WTC11 (cell line): ENCODE data around the gene CILP2. TPM values are rescaled to one million over a fixed set of nuclear protein-coding genes. Genes with fewer than 3 reads are reported as not detected.

Source experiments
- ATAC-seq: fragments of 200-7000 bp; cut with Tn5 transposase; 2 replicates; pipeline ENCODE4 v1.10.0; 2021; ENCODE audit warnings: mild to moderate bottlenecking, moderate library complexity
- Bru-seq: library from RNA; stranded (reverse); fragments of 400-500 nt; gene quantifications from one replicate; lab custom pipeline; 2021; lab: Mats Ljungman, UMichigan
- CTCF ChIA-PET: fragments of 300-600 bp; sonication (Branson Sonifier 250); formaldehyde crosslinking; loops from one replicate; lab custom pipeline; 2021; ENCODE audit warnings: antibody characterized with exemption; lab: Charles Lee
- POLR2A ChIA-PET: fragments of 350-600 bp; sonication (Branson Sonifier 250); formaldehyde crosslinking; loops from one replicate; lab custom pipeline; 2021; ENCODE audit warnings: antibody characterized with exemption; lab: Charles Lee
- DNase-seq: peaks from one replicate; pipeline ENCODE4 v3.0.0; 2021; ENCODE audit warnings: low spot score
- H3K27ac Mint-ChIP-seq: 2 replicates; pipeline ENCODE4 v1.8.0; 2021; ENCODE audit warnings: mixed read lengths
- H3K27me3 Mint-ChIP-seq: 2 replicates; pipeline ENCODE4 v1.8.0; 2021; ENCODE audit warnings: low read depth, mild to moderate bottlenecking, moderate library complexity, mixed read lengths
- H3K36me3 Mint-ChIP-seq: 2 replicates; pipeline ENCODE4 v1.8.0; 2021; ENCODE audit warnings: mixed read lengths
- H3K4me1 Mint-ChIP-seq: 2 replicates; pipeline ENCODE4 v1.8.0; 2022; ENCODE audit warnings: mixed read lengths
- H3K4me3 Mint-ChIP-seq: 2 replicates; pipeline ENCODE4 v1.8.0; 2021; ENCODE audit warnings: mild to moderate bottlenecking, moderate library complexity, mixed read lengths
- H3K9me3 Mint-ChIP-seq: 2 replicates; pipeline ENCODE4 v1.8.0; 2021; ENCODE audit warnings: mixed read lengths
- ELF4 ChIP-seq: sonication (generic); formaldehyde crosslinking; IDR thresholded peaks from 2 replicates; pipeline ENCODE4 v1.8.1; 2022; ENCODE audit warnings: low read depth, mild to moderate bottlenecking, moderate library complexity, missing genetic modification reagents
- EMX1 ChIP-seq: fragments of 250-450 bp; sonication (Bioruptor Pico); IDR thresholded peaks from 2 replicates; pipeline ENCODE4 v1.8.0; 2021; ENCODE audit warnings: mild to moderate bottlenecking
- ETV6 ChIP-seq: sonication (generic); formaldehyde crosslinking; IDR thresholded peaks from 2 replicates; pipeline ENCODE4 v1.8.1; 2022; ENCODE audit warnings: mild to moderate bottlenecking, missing genetic modification reagents
- HMGA2 ChIP-seq: fragments of 250-450 bp; sonication (Bioruptor Pico); IDR thresholded peaks from 2 replicates; pipeline ENCODE4 v1.4.0; 2021; ENCODE audit warnings: mild to moderate bottlenecking, moderate library complexity
- MYBL2 ChIP-seq: sonication (generic); formaldehyde crosslinking; IDR thresholded peaks from 2 replicates; pipeline ENCODE4 v1.8.1; 2023; ENCODE audit warnings: mild to moderate bottlenecking, moderate library complexity, missing genetic modification reagents
- OVOL2 ChIP-seq: fragments of 250-450 bp; sonication (Bioruptor Pico); IDR thresholded peaks from 2 replicates; pipeline ENCODE4 v1.9.0; 2021; ENCODE audit warnings: mild to moderate bottlenecking, borderline replicate concordance
- SMAD4 ChIP-seq: sonication (generic); formaldehyde crosslinking; IDR thresholded peaks from 2 replicates; pipeline ENCODE4 v1.8.0; 2022; ENCODE audit warnings: mild to moderate bottlenecking, missing genetic modification reagents
- SP1 ChIP-seq: sonication (generic); formaldehyde crosslinking; conservative IDR thresholded peaks from 2 replicates; pipeline ENCODE4 v1.8.1; 2022; ENCODE audit warnings: missing genetic modification reagents
- ZNF232 ChIP-seq: sonication (generic); formaldehyde crosslinking; IDR thresholded peaks from 2 replicates; pipeline ENCODE4 v1.8.0; 2022; ENCODE audit warnings: mild to moderate bottlenecking, missing genetic modification reagents
- ZNF423 ChIP-seq: fragments of 250-450 bp; sonication (Bioruptor Pico); IDR thresholded peaks from 2 replicates; pipeline ENCODE4 v2.1.2; 2022; ENCODE audit warnings: mild to moderate bottlenecking, moderate library complexity
- long read RNA-seq, 3 experiments: library from RNA in 1 of 3; library from capped mRNA in 1 of 3; library from polyadenylated mRNA in 1 of 3; unstranded in 2 of 3; stranded (forward) in 1 of 3; transcript quantifications; one replicate each; pipeline ENCODE4 v2.0.0, GENCODE V29; 2021
- total RNA-seq: library from RNA; stranded (reverse); gene quantifications from 3 replicates; pipeline ENCODE4 v1.2.3, GENCODE V29; 2021
- TF ChIP-seq, protein P1 (sequence below): fragments of 250-450 bp; sonication (Bioruptor Pico); IDR thresholded peaks from 2 replicates; pipeline ENCODE4 v1.9.0; 2021; ENCODE audit warnings: mild to moderate bottlenecking, borderline replicate concordance
- TF ChIP-seq, protein P2 (sequence below): sonication (generic); formaldehyde crosslinking; IDR thresholded peaks from 2 replicates; pipeline ENCODE4 v1.8.1; 2023; ENCODE audit warnings: mild to moderate bottlenecking, missing genetic modification reagents
- TF ChIP-seq, protein P3 (sequence below): sonication (generic); formaldehyde crosslinking; IDR thresholded peaks from 2 replicates; pipeline ENCODE4 v1.8.0; 2022; ENCODE audit warnings: mild to moderate bottlenecking, missing genetic modification reagents
- TF ChIP-seq, protein P4 (sequence below): sonication (generic); formaldehyde crosslinking; IDR thresholded peaks from 2 replicates; pipeline ENCODE4 v1.8.0; 2023; ENCODE audit warnings: missing genetic modification reagents, mild to moderate bottlenecking, borderline replicate concordance
- TF ChIP-seq, protein P5 (sequence below): sonication (generic); formaldehyde crosslinking; IDR thresholded peaks from 2 replicates; pipeline ENCODE4 v1.8.0; 2022; ENCODE audit warnings: mild to moderate bottlenecking, missing genetic modification reagents
- TF ChIP-seq, protein P6 (sequence below): fragments of 200-600 bp; IDR thresholded peaks from 2 replicates; pipeline ENCODE4 v1.8.0; 2022; ENCODE audit warnings: antibody characterized with exemption

The CILP2 gene, protein sequence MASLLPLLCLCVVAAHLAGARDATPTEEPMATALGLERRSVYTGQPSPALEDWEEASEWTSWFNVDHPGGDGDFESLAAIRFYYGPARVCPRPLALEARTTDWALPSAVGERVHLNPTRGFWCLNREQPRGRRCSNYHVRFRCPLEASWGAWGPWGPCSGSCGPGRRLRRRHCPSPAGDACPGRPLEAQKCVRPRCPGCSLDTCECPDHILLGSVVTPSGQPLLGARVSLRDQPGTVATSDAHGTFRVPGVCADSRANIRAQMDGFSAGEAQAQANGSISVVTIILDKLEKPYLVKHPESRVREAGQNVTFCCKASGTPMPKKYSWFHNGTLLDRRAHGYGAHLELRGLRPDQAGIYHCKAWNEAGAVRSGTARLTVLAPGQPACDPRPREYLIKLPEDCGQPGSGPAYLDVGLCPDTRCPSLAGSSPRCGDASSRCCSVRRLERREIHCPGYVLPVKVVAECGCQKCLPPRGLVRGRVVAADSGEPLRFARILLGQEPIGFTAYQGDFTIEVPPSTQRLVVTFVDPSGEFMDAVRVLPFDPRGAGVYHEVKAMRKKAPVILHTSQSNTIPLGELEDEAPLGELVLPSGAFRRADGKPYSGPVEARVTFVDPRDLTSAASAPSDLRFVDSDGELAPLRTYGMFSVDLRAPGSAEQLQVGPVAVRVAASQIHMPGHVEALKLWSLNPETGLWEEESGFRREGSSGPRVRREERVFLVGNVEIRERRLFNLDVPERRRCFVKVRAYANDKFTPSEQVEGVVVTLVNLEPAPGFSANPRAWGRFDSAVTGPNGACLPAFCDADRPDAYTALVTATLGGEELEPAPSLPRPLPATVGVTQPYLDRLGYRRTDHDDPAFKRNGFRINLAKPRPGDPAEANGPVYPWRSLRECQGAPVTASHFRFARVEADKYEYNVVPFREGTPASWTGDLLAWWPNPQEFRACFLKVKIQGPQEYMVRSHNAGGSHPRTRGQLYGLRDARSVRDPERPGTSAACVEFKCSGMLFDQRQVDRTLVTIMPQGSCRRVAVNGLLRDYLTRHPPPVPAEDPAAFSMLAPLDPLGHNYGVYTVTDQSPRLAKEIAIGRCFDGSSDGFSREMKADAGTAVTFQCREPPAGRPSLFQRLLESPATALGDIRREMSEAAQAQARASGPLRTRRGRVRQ
- total RNA-seq: 7.9 to 10.6 TPM (median 10.1 TPM) in 3 replicates
- percentile 33 among the genes with signal in this experiment for Bru-seq, nascent RNA
- long read RNA-seq, experiment 1, full-length matches to known transcripts: 26 of 35 reads
- long read RNA-seq, experiment 1, partial matches to known transcripts: 5 of 35 reads
- long read RNA-seq, experiment 1, other reads (novel, unspliced or antisense): 4 of 35 reads
- long read RNA-seq, experiment 2, full-length matches to known transcripts: 6 of 14 reads
- long read RNA-seq, experiment 2, partial matches to known transcripts: 1 of 14 reads
- long read RNA-seq, experiment 2, other reads (novel, unspliced or antisense): 7 of 14 reads
- long read RNA-seq, experiment 3, partial matches to known transcripts: 0 of 1 reads
- long read RNA-seq, experiment 3, other reads (novel, unspliced or antisense): 1 of 1 reads

DNA sequence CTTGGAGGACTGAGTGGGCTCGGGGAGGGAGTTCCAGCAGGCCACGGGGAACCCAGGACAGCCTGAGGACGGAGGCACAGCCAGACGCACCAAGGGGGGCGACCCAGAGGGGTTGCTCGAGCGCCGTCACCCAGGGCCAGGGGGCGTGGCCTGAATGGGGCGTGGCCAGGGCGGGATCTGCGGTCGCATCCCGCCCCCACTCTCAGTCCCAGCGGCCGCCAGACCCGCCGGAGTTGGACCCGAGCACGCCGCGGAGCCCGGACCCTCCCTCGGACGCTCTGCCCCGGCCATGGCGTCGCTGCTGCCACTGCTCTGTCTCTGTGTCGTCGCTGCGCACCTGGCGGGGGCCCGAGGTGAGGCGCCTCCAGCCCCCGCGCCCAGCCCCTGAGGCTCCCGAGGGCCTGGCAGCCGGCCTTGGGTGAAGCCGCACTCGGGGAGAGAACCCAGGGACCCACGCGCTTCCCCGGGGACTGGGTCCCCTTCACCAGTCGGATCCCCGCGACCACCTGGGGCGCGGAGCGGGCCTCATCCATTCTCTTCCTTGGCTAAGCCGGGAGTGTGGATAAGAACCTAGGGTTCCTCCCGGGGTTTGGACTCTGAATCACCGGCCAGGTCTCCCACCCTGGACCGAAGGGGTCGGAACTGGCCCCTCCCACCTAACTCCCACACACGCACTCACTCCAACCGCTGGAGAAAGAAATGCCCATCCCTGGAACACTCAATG is at the start of gene CILP2:
Gene CILP2, plus strand, starts transcription at position 205 of the 724 bp plus-strand sequence. Its CDS starts 85 bp downstream, at position 290.
- DNase-seq (peak; percentile 91), ATAC-seq (peak; percentile 14)
- peak within 1 kb of the TSS; percentile 69 for H3K4me3 Mint-ChIP-seq
- H3K27me3 Mint-ChIP-seq: peaks cover 36% of the 10 kb centered on the region
- no peaks in the 10 kb centered on the region for H3K9me3 Mint-ChIP-seq
- H3K27ac Mint-ChIP-seq: no peak within 1 kb of the TSS
- TF ChIP-seq EMX1 (peak; percentile 67; the same call in 1 of the 2 replicates), ZNF423 (CRISPR knock-in tag) (no peak), SMAD4 (CRISPR knock-in tag) (no peak), HMGA2 (CRISPR knock-in tag) (no peak), ETV6 (CRISPR knock-in tag) (no peak), OVOL2 (CRISPR knock-in tag) (no peak), ZNF232 (CRISPR knock-in tag) (peak; percentile 72), MYBL2 (CRISPR knock-in tag) (no peak), ELF4 (no peak), SP1 (CRISPR knock-in tag) (peak; percentile 90)
- TF ChIP-seq, protein P1, sequence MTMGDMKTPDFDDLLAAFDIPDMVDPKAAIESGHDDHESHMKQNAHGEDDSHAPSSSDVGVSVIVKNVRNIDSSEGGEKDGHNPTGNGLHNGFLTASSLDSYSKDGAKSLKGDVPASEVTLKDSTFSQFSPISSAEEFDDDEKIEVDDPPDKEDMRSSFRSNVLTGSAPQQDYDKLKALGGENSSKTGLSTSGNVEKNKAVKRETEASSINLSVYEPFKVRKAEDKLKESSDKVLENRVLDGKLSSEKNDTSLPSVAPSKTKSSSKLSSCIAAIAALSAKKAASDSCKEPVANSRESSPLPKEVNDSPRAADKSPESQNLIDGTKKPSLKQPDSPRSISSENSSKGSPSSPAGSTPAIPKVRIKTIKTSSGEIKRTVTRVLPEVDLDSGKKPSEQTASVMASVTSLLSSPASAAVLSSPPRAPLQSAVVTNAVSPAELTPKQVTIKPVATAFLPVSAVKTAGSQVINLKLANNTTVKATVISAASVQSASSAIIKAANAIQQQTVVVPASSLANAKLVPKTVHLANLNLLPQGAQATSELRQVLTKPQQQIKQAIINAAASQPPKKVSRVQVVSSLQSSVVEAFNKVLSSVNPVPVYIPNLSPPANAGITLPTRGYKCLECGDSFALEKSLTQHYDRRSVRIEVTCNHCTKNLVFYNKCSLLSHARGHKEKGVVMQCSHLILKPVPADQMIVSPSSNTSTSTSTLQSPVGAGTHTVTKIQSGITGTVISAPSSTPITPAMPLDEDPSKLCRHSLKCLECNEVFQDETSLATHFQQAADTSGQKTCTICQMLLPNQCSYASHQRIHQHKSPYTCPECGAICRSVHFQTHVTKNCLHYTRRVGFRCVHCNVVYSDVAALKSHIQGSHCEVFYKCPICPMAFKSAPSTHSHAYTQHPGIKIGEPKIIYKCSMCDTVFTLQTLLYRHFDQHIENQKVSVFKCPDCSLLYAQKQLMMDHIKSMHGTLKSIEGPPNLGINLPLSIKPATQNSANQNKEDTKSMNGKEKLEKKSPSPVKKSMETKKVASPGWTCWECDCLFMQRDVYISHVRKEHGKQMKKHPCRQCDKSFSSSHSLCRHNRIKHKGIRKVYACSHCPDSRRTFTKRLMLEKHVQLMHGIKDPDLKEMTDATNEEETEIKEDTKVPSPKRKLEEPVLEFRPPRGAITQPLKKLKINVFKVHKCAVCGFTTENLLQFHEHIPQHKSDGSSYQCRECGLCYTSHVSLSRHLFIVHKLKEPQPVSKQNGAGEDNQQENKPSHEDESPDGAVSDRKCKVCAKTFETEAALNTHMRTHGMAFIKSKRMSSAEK (CRISPR knock-in tag): no peak
- TF ChIP-seq, protein P2, sequence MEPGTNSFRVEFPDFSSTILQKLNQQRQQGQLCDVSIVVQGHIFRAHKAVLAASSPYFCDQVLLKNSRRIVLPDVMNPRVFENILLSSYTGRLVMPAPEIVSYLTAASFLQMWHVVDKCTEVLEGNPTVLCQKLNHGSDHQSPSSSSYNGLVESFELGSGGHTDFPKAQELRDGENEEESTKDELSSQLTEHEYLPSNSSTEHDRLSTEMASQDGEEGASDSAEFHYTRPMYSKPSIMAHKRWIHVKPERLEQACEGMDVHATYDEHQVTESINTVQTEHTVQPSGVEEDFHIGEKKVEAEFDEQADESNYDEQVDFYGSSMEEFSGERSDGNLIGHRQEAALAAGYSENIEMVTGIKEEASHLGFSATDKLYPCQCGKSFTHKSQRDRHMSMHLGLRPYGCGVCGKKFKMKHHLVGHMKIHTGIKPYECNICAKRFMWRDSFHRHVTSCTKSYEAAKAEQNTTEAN (CRISPR knock-in tag): peak; percentile 70; the same call in 1 of the 2 replicates
- TF ChIP-seq, protein P3, sequence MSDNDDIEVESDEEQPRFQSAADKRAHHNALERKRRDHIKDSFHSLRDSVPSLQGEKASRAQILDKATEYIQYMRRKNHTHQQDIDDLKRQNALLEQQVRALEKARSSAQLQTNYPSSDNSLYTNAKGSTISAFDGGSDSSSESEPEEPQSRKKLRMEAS (CRISPR knock-in tag): peak; percentile 63
- TF ChIP-seq, protein P4, sequence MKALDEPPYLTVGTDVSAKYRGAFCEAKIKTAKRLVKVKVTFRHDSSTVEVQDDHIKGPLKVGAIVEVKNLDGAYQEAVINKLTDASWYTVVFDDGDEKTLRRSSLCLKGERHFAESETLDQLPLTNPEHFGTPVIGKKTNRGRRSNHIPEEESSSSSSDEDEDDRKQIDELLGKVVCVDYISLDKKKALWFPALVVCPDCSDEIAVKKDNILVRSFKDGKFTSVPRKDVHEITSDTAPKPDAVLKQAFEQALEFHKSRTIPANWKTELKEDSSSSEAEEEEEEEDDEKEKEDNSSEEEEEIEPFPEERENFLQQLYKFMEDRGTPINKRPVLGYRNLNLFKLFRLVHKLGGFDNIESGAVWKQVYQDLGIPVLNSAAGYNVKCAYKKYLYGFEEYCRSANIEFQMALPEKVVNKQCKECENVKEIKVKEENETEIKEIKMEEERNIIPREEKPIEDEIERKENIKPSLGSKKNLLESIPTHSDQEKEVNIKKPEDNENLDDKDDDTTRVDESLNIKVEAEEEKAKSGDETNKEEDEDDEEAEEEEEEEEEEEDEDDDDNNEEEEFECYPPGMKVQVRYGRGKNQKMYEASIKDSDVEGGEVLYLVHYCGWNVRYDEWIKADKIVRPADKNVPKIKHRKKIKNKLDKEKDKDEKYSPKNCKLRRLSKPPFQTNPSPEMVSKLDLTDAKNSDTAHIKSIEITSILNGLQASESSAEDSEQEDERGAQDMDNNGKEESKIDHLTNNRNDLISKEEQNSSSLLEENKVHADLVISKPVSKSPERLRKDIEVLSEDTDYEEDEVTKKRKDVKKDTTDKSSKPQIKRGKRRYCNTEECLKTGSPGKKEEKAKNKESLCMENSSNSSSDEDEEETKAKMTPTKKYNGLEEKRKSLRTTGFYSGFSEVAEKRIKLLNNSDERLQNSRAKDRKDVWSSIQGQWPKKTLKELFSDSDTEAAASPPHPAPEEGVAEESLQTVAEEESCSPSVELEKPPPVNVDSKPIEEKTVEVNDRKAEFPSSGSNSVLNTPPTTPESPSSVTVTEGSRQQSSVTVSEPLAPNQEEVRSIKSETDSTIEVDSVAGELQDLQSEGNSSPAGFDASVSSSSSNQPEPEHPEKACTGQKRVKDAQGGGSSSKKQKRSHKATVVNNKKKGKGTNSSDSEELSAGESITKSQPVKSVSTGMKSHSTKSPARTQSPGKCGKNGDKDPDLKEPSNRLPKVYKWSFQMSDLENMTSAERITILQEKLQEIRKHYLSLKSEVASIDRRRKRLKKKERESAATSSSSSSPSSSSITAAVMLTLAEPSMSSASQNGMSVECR (CRISPR knock-in tag): 0 out of 2 replicates have a peak, but pooled peaks have one; percentile 56
- TF ChIP-seq, protein P5, sequence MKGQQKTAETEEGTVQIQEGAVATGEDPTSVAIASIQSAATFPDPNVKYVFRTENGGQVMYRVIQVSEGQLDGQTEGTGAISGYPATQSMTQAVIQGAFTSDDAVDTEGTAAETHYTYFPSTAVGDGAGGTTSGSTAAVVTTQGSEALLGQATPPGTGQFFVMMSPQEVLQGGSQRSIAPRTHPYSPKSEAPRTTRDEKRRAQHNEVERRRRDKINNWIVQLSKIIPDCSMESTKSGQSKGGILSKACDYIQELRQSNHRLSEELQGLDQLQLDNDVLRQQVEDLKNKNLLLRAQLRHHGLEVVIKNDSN: 0 out of 2 replicates have a peak, but pooled peaks have one; percentile 19
- TF ChIP-seq, protein P6, sequence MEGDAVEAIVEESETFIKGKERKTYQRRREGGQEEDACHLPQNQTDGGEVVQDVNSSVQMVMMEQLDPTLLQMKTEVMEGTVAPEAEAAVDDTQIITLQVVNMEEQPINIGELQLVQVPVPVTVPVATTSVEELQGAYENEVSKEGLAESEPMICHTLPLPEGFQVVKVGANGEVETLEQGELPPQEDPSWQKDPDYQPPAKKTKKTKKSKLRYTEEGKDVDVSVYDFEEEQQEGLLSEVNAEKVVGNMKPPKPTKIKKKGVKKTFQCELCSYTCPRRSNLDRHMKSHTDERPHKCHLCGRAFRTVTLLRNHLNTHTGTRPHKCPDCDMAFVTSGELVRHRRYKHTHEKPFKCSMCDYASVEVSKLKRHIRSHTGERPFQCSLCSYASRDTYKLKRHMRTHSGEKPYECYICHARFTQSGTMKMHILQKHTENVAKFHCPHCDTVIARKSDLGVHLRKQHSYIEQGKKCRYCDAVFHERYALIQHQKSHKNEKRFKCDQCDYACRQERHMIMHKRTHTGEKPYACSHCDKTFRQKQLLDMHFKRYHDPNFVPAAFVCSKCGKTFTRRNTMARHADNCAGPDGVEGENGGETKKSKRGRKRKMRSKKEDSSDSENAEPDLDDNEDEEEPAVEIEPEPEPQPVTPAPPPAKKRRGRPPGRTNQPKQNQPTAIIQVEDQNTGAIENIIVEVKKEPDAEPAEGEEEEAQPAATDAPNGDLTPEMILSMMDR: no peak
- ChIA-PET CTCF (interaction anchor here (1.4 to 14.4 kb wide), 3 partner anchors 15 to 106 kb away, joined by 3 to 408 read pairs (median 7); partner anchors contain the start of genes GMIP and LPAR2), POLR2A (interaction anchor here (0.6 kb wide), 1 partner anchor 629 kb away, joined by 3 read pairs; no protein-coding TSS in a partner anchor)
- no peaks in the 10 kb centered on the region for H3K36me3 Mint-ChIP-seq
- H3K4me1 Mint-ChIP-seq: peaks cover 15% of the 10 kb centered on the region
